Astrocyte of the hippocampus (primary cell): ENCODE results near the gene ATP2C2.

Experiments
- DNase-seq: peaks from one replicate; pipeline ENCODE4 v3.0.0; 2011; ENCODE audit warnings: low read depth, low spot score

ATP2C2 gene

GRCh38 chr16:84366208-84366607 is 2.1 kb upstream of the ATP2C2 start:
- no peak for DNase-seq

- DNase-seq, result no peak
These were observed 1.0 kb upstream of the ATP2C2 start for GRCh38 chr16:84367297-84367680.

GRCh38 chr16:84367750-84368307 is 509 bp upstream of the ATP2C2 start:
- DNase-seq, result no peak

GRCh38 chr16:84369105-84369504 is 767 bp downstream of the ATP2C2 start:
- DNase-seq, result no peak

GRCh38 chr16:84369938-84370627 is 1.7 kb downstream of the ATP2C2 start:
- DNase-seq, result no peak

GRCh38 chr16:84370723-84371552 is 2.6 kb downstream of the ATP2C2 start:
- no peak for DNase-seq

GRCh38 chr16:84371553-84371865 is 3.2 kb downstream of the ATP2C2 start:
- DNase-seq, result no peak

- DNase-seq, result no peak
These were observed 5.7 kb downstream of the ATP2C2 start for GRCh38 chr16:84373907-84374489.

- no peak for DNase-seq
These were observed 9.8 kb downstream of the ATP2C2 start for GRCh38 chr16:84378099-84378498.

- DNase-seq, result no peak
These were observed 10.2 kb downstream of the ATP2C2 start for GRCh38 chr16:84378567-84378966.

- DNase-seq, result no peak
These were observed 10.8 kb downstream of the ATP2C2 start for GRCh38 chr16:84379008-84379708.

GRCh38 chr16:84379709-84380362 is 11.5 kb downstream of the ATP2C2 start:
- DNase-seq, result no peak

- no peak for DNase-seq
These were observed 12.1 kb downstream of the ATP2C2 start for GRCh38 chr16:84380405-84380804.

GRCh38 chr16:84382396-84382795 is 14.1 kb downstream of the ATP2C2 start:
- no peak for DNase-seq

GRCh38 chr16:84383106-84383505 is 14.8 kb downstream of the ATP2C2 start:
- DNase-seq, result no peak

GRCh38 chr16:84386047-84386446 is 17.7 kb downstream of the ATP2C2 start:
- DNase-seq, result no peak

GRCh38 chr16:84387021-84387420 is 18.7 kb downstream of the ATP2C2 start:
- DNase-seq, result no peak

- DNase-seq, result no peak
These were observed 21.9 kb downstream of the ATP2C2 start for GRCh38 chr16:84390131-84390785.

- peak; percentile 33 for DNase-seq
These were observed 23.1 kb downstream of the ATP2C2 start for GRCh38 chr16:84391151-84392030.

GRCh38 chr16:84392031-84392360 is 23.7 kb downstream of the ATP2C2 start:
- DNase-seq, result no peak
